Ureter (tissue), 1 donor: Measurements from ENCODE around the gene SUMO4. TPM values are rescaled to one million over a fixed set of nuclear protein-coding genes. Genes with fewer than 3 reads are reported as not detected.
"Not testable (repeated sequence)": the region's sequence is repeated elsewhere in the genome, so short reads cannot be mapped to it uniquely, and the experiment has no call there.

Source experiments
- DNase-seq: peaks from one replicate; pipeline ENCODE4 v3.0.0-alpha.2; 2020; ENCODE audit warnings: low spot score
- total RNA-seq: library from RNA; stranded (reverse); gene quantifications from one replicate; pipeline ENCODE4 v1.2.4, GENCODE V29; 2023
- donor health status: DM: yes; HTN: yes; CAD: no.

SUMO4 gene
- total RNA-seq, 1 donor from 2014 or later, result 5.0 TPM

- peak; percentile 93 for DNase-seq
These were observed 32.1 kb downstream of the SUMO4 start for GRCh38 chr6:149431905-149432775.

GRCh38 chr6:149433405-149433804 lies 33.3 kb downstream of the SUMO4 start:
- DNase-seq, result no peak

GRCh38 chr6:149433881-149434280 lies 33.8 kb downstream of the SUMO4 start:
- no peak for DNase-seq

GRCh38 chr6:149435919-149436586 lies 36.0 kb downstream of the SUMO4 start:
- no peak for DNase-seq

GRCh38 chr6:149436647-149437046 lies 36.6 kb downstream of the SUMO4 start:
- DNase-seq, result no peak

- no peak for DNase-seq
These were observed 37.1 kb downstream of the SUMO4 start for GRCh38 chr6:149437212-149437611.

- DNase-seq, result no peak
These were observed 38.8 kb downstream of the SUMO4 start for GRCh38 chr6:149438855-149439254.

GRCh38 chr6:149439626-149440025 lies 39.6 kb downstream of the SUMO4 start:
- DNase-seq, result no peak

- DNase-seq, result no peak
These were observed 40.9 kb downstream of the SUMO4 start for GRCh38 chr6:149440735-149441671.

- DNase-seq, result no peak
These were observed 41.7 kb downstream of the SUMO4 start for GRCh38 chr6:149441740-149442139.

GRCh38 chr6:149443411-149444181 lies 43.5 kb downstream of the SUMO4 start:
- no peak for DNase-seq

- DNase-seq, result not testable (repeated sequence)
These were observed 44.5 kb downstream of the SUMO4 start for GRCh38 chr6:149444360-149445094.

GRCh38 chr6:149445095-149445466 lies 45.0 kb downstream of the SUMO4 start:
- no peak for DNase-seq

GRCh38 chr6:149445573-149445972 lies 45.5 kb downstream of the SUMO4 start:
- no peak for DNase-seq

GRCh38 chr6:149446791-149447376 lies 46.8 kb downstream of the SUMO4 start:
- DNase-seq, result no peak

GRCh38 chr6:149448821-149449453 lies 48.9 kb downstream of the SUMO4 start:
- no peak for DNase-seq

- DNase-seq, result no peak
These were observed 50.0 kb downstream of the SUMO4 start for GRCh38 chr6:149449831-149450678.
